Naive B cell (primary cell): ENCODE results near the gene GABPB1. TPM values are rescaled to one million over a fixed set of nuclear protein-coding genes. Genes with fewer than 3 reads are reported as not detected.

Experiments used
- ATAC-seq, 2 donors: fragments of 150-1000 bp; cut with Tn5 transposase; 2 replicates each; pipeline ENCODE4 v1.10.0; 2021; ENCODE audit warnings: low read depth in 2 of 2, mild to moderate bottlenecking in 2 of 2, moderate library complexity in 2 of 2
- DNase-seq: peaks from one replicate; pipeline ENCODE4 v3.0.0; 2022
- H3K27ac Mint-ChIP-seq, 6 donors: one replicate each; pipeline ENCODE4 v1.8.0; 2020 to 2022; ENCODE audit warnings: mild to moderate bottlenecking in 6 of 6, mixed read lengths in 6 of 6, moderate library complexity in 5 of 6, inconsistent platforms in 2 of 6
- H3K27me3 Mint-ChIP-seq, 3 donors: one replicate each; pipeline ENCODE4 v1.8.0; 2021 to 2022; ENCODE audit warnings: mixed read lengths in 3 of 3, mild to moderate bottlenecking in 1 of 3
- H3K36me3 Mint-ChIP-seq, 2 donors: one replicate each; pipeline ENCODE4 v1.8.0; 2020 to 2022; ENCODE audit warnings: mixed read lengths in 2 of 2, inconsistent platforms in 1 of 2, mild to moderate bottlenecking in 1 of 2
- H3K4me1 Mint-ChIP-seq, 3 donors: one replicate each; pipeline ENCODE4 v1.8.0; 2020 to 2022; ENCODE audit warnings: mixed read lengths in 3 of 3, inconsistent platforms in 1 of 3, mild to moderate bottlenecking in 1 of 3, moderate library complexity in 1 of 3
- H3K4me3 Mint-ChIP-seq, 8 donors: one replicate each; pipeline ENCODE4 v1.8.0; 2020 to 2022; ENCODE audit warnings: mild to moderate bottlenecking in 8 of 8, mixed read lengths in 8 of 8, moderate library complexity in 8 of 8, inconsistent platforms in 2 of 8
- H3K9me3 Mint-ChIP-seq, 7 donors: one replicate each; pipeline ENCODE4 v1.8.0; 2020 to 2022; ENCODE audit warnings: mixed read lengths in 7 of 7, mild to moderate bottlenecking in 5 of 7, inconsistent platforms in 2 of 7, moderate library complexity in 1 of 7
- polyA plus RNA-seq, 6 donors: library from polyadenylated mRNA; unstranded; fragments of 300-500 nt; fragmentation: Illumina TruSeq; gene quantifications; one replicate each; pipeline ENCODE4 v1.2.3, GENCODE V29; 2021; ENCODE audit warnings: low read depth in 6 of 6

GABPB1 gene
- polyA plus RNA-seq, 6 donors from 2014 or later: 40.1 to 67.8 (median 48.2) TPM

DNA sequence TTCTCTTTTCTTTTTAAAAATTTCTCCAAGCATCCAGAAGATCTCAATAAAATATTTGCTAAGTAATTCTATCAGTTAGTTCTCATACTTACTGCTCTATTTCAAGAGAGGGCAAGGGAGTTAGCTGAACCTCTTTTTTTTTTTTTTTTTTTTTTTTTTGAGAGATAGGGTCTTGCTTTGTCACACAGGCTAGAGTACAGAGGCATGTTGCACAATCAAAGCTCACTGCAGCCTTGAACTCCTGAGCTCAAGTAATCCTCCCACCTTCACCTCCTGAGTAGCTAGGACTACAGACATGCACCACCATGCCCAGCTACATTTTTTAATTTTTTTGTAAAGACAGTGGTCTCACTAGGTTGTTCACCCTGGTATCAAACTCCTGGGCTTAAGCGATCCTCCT, 110.8 kb downstream of the GABPB1 start:
- no peak overlapping the region for H3K27ac Mint-ChIP-seq
- no peaks in the 10 kb centered on the region for H3K36me3 Mint-ChIP-seq
- no peaks in the 10 kb centered on the region for H3K27me3 Mint-ChIP-seq
- DNase-seq (no peak), ATAC-seq (no peak)
- H3K4me1 Mint-ChIP-seq: peaks cover 9 to 17% (median 15%) of the 10 kb centered on the region in 3 donors
- H3K4me3 Mint-ChIP-seq: no peak overlapping the region
- no peaks in the 10 kb centered on the region for H3K9me3 Mint-ChIP-seq

GRCh38 chr15:50241684-50242450, 113.1 kb downstream of the GABPB1 start:
- H3K4me1 Mint-ChIP-seq: peaks cover 0 to 2% (median 0%) of the 10 kb centered on the region in 3 donors
- no peaks in the 10 kb centered on the region for H3K27me3 Mint-ChIP-seq
- H3K9me3 Mint-ChIP-seq: no peaks in the 10 kb centered on the region
- no peak overlapping the region for H3K4me3 Mint-ChIP-seq
- DNase-seq (no peak), ATAC-seq (no peak)
- no peaks in the 10 kb centered on the region for H3K36me3 Mint-ChIP-seq
- H3K27ac Mint-ChIP-seq: peak overlapping the region in 1 of 6 donors; percentile 8

DNA sequence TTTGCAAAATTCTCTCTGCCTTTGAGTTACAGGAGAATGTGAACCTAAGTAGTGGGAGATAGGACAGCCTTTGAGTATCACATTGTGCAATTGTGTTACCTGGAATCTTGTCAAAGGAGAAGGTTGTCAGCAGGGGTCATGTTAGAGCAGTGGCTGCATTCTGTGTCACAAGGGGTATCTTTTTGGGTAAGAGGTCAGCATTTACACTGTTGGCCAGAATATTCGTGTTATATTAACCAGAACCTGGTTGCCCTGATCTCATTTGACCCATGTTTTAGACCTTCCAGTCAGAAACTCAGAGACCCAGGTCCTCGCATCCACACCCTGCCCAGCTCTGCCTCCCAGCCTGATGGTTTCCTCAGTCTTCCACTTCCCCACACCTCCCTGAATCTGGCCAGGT, 116.7 kb downstream of the GABPB1 start:
- no peak overlapping the region for H3K4me3 Mint-ChIP-seq
- no peak for ATAC-seq
- H3K4me1 Mint-ChIP-seq: no peaks in the 10 kb centered on the region
- H3K27me3 Mint-ChIP-seq: no peaks in the 10 kb centered on the region
- H3K36me3 Mint-ChIP-seq: no peaks in the 10 kb centered on the region
- no peaks in the 10 kb centered on the region for H3K9me3 Mint-ChIP-seq
- no peak for DNase-seq
- H3K27ac Mint-ChIP-seq: peak overlapping the region in 1 of 6 donors; percentile 5

GRCh38 chr15:50236433-50236832, 118.6 kb downstream of the GABPB1 start:
- ATAC-seq (no peak), DNase-seq (no peak)
- Mint-ChIP-seq H3K27me3 (no peaks in the 10 kb centered on the region), H3K4me3 (no peak overlapping the region), H3K36me3 (no peaks in the 10 kb centered on the region), H3K9me3 (no peaks in the 10 kb centered on the region), H3K27ac (no peak overlapping the region), H3K4me1 (no peaks in the 10 kb centered on the region)

DNA sequence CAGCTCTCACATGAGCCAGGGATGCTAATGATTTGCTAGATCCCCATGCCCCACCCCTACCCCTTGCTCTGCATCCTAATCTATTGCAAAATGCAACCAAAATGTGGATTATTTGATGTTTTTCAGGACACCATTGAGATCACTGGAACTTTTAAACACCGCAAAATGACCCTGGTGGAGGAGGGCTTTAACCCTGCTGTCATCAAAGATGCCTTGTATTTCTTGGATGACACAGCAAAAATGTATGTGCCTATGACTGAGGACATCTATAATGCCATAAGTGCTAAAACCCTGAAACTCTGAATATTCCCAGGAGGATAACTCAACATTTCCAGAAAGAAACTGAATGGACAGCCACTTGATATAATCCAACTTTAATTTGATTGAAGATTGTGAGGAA, 119.2 kb downstream of the GABPB1 start:
- no peak for ATAC-seq
- DNase-seq: no peak
- Mint-ChIP-seq H3K9me3 (no peaks in the 10 kb centered on the region), H3K27ac (no peak overlapping the region), H3K4me3 (no peak overlapping the region), H3K27me3 (no peaks in the 10 kb centered on the region), H3K36me3 (no peaks in the 10 kb centered on the region), H3K4me1 (no peaks in the 10 kb centered on the region)

DNA sequence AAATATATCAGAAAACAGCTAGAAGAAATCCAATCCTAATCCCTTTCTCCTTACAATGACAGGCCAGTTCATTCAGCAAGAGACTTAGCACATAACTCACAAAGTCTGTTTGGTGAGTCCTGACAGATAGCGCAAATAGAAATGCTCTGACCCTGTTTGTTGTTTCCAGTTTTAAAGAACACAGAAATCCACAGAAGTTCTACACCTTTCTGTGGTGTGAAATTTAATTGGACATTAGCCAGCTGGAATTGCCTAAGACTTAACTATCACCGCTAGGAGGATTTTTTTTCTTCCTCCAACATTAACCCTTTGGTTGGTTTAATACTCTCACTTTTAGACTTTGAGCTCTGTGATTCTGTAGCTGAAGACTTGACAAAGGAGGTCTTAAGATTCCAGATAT, 120.2 kb downstream of the GABPB1 start:
- no peak for ATAC-seq
- Mint-ChIP-seq H3K4me1 (no peaks in the 10 kb centered on the region), H3K4me3 (no peak overlapping the region), H3K27me3 (no peaks in the 10 kb centered on the region), H3K9me3 (no peaks in the 10 kb centered on the region), H3K36me3 (no peaks in the 10 kb centered on the region), H3K27ac (no peak overlapping the region)
- DNase-seq: no peak

DNA sequence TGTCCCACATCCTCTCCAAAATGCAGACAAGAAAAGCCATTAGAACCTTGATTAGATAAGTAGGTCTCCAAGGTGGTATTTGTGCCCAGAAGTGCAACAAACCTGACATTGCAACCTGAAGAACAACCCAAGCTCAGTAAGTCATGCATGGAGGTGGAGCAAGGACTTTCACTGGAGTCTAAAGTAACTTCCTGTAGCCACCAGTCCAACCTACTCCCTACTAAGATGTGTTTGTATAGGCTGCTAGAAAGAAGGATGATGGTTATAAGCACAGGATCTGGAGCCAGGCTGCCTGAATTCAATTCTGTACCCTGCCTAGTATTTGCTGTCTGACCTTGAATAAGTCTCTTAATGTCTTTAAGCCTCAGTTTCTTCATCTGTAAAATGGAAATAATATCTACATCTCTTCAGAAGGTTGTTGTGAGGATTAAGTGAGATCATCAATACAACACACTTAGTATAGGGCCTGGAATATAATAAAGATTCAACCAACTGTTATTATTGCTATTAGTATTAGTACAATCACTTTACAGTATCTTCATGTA, 121.7 kb downstream of the GABPB1 start:
- no peak for DNase-seq
- ATAC-seq: no peak
- no peaks in the 10 kb centered on the region for H3K27me3 Mint-ChIP-seq
- H3K9me3 Mint-ChIP-seq: no peaks in the 10 kb centered on the region
- no peak overlapping the region for H3K4me3 Mint-ChIP-seq
- peak overlapping the region in 1 of 6 donors; percentile 29 for H3K27ac Mint-ChIP-seq
- no peaks in the 10 kb centered on the region for H3K36me3 Mint-ChIP-seq
- H3K4me1 Mint-ChIP-seq: no peaks in the 10 kb centered on the region

GRCh38 chr15:50232791-50233190, 122.2 kb downstream of the GABPB1 start:
- no peaks in the 10 kb centered on the region for H3K9me3 Mint-ChIP-seq
- H3K4me1 Mint-ChIP-seq: no peaks in the 10 kb centered on the region
- peak overlapping the region in 1 of 6 donors; percentile 29 for H3K27ac Mint-ChIP-seq
- H3K36me3 Mint-ChIP-seq: no peaks in the 10 kb centered on the region
- DNase-seq (no peak), ATAC-seq (no peak)
- no peak overlapping the region for H3K4me3 Mint-ChIP-seq
- no peaks in the 10 kb centered on the region for H3K27me3 Mint-ChIP-seq

- H3K4me1 Mint-ChIP-seq: no peaks in the 10 kb centered on the region
- DNase-seq (no peak), ATAC-seq (no peak)
- H3K27me3 Mint-ChIP-seq: no peaks in the 10 kb centered on the region
- no peak overlapping the region for H3K27ac Mint-ChIP-seq
- no peak overlapping the region for H3K4me3 Mint-ChIP-seq
- no peaks in the 10 kb centered on the region for H3K36me3 Mint-ChIP-seq
- H3K9me3 Mint-ChIP-seq: no peaks in the 10 kb centered on the region
Observed at GRCh38 chr15:50231761-50232160, 123.2 kb downstream of the GABPB1 start.

GRCh38 chr15:50229336-50229735, 125.7 kb downstream of the GABPB1 start:
- no peak for DNase-seq
- Mint-ChIP-seq H3K36me3 (no peaks in the 10 kb centered on the region), H3K4me1 (no peaks in the 10 kb centered on the region), H3K27ac (no peak overlapping the region), H3K27me3 (no peaks in the 10 kb centered on the region), H3K9me3 (no peaks in the 10 kb centered on the region), H3K4me3 (no peak overlapping the region)
- ATAC-seq: no peak

- DNase-seq (no peak), ATAC-seq (no peak)
- Mint-ChIP-seq H3K4me3 (no peak overlapping the region), H3K4me1 (no peaks in the 10 kb centered on the region), H3K27ac (no peak overlapping the region), H3K36me3 (no peaks in the 10 kb centered on the region), H3K27me3 (no peaks in the 10 kb centered on the region), H3K9me3 (no peaks in the 10 kb centered on the region)
Observed at GRCh38 chr15:50228866-50229265, 126.1 kb downstream of the GABPB1 start.

- Mint-ChIP-seq H3K27me3 (no peaks in the 10 kb centered on the region), H3K36me3 (no peaks in the 10 kb centered on the region), H3K4me3 (no peak overlapping the region), H3K27ac (no peak overlapping the region), H3K9me3 (no peaks in the 10 kb centered on the region), H3K4me1 (peaks cover 3 to 5% (median 4%) of the 10 kb centered on the region in 3 donors)
- DNase-seq (no peak), ATAC-seq (no peak)
Observed at GRCh38 chr15:50227076-50227475, 127.9 kb downstream of the GABPB1 start.

- Mint-ChIP-seq H3K4me1 (peaks cover 4 to 7% (median 6%) of the 10 kb centered on the region in 3 donors), H3K4me3 (no peak overlapping the region), H3K27ac (no peak overlapping the region), H3K36me3 (no peaks in the 10 kb centered on the region), H3K27me3 (no peaks in the 10 kb centered on the region), H3K9me3 (no peaks in the 10 kb centered on the region)
- DNase-seq: no peak
- no peak for ATAC-seq
Observed at GRCh38 chr15:50225938-50226337, 129.1 kb downstream of the GABPB1 start.
